Ramos (cell line): Measurements from ENCODE around the gene RFTN2.
"Not testable (repeated sequence)": the region's sequence is repeated elsewhere in the genome, so short reads cannot be mapped to it uniquely, and the experiment has no call there.

Source experiments
- in situ Hi-C: fragments of 300-500 bp; cut with MboI; formaldehyde crosslinking; loops from one replicate; pipeline ENCODE4 v1.14.3; 2022; ENCODE audit warnings: low sequenced_read_pairs; ENCODE audit not compliant: unreplicated experiment

The RFTN2 gene

GRCh38 chr2:197677056-197677455 is 1.7 kb upstream of the RFTN2 start:
- in situ Hi-C loops: no loop called here

- in situ Hi-C loops: no loop called here
Observed at GRCh38 chr2:197675711-197676188, 363 bp upstream of the RFTN2 start.

GRCh38 chr2:197674591-197674990 is 796 bp downstream of the RFTN2 start:
- in situ Hi-C loops: no loop called here

DNA sequence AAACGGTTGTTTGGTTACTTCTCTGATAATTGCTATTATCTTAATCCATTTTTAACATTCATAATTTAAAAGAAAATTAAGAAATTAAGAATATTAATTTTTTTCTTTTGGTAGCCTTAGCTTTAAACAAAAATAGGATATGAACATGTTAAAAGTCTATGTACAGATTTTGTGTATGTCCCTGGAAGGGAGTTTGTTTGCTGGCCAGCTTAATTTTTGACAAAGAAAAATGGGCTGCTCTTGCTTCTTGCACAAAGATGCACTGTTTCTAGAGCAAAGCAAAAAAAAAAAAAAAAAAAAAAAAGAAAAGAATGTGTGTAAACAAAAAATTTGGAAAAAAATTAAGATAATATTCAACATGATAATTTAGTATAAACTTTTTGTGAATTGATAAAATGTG is 1.3 kb downstream of the RFTN2 start:
- in situ Hi-C loops: no loop called here

- in situ Hi-C loops: no loop called here
Observed at GRCh38 chr2:197673606-197674005, 1.8 kb downstream of the RFTN2 start.

DNA sequence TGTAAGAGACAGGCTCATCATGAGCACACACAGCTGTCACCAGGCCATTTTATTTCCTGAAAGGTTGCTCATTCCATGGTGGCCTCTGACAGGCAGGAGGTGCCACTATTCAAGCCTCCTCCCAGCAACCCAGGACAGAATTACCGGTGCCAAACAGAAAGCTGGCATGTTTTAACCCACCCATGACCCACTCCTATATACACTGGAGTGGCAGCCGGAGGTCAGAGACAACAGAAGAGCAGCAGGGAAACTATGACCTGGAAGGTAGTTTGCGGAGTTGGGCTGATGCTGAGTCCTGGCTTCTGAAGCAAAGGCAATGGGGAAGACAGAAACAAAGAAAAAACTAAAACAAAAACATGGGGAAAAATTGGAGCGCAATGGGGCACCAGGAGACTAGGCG is 2.3 kb downstream of the RFTN2 start:
- in situ Hi-C loops: no loop called here

GRCh38 chr2:197672371-197672893 is 3.0 kb downstream of the RFTN2 start:
- in situ Hi-C loops: no loop called here

- in situ Hi-C loops: no loop called here
Observed at GRCh38 chr2:197669077-197669476, 6.3 kb downstream of the RFTN2 start.

GRCh38 chr2:197668296-197668695 is 7.1 kb downstream of the RFTN2 start:
- in situ Hi-C loops: no loop called here

GRCh38 chr2:197666277-197666676 is 9.1 kb downstream of the RFTN2 start:
- in situ Hi-C loops: no loop called here

GRCh38 chr2:197661626-197662025 is 13.8 kb downstream of the RFTN2 start:
- in situ Hi-C loops: no loop called here

- in situ Hi-C loops: no loop called here
Observed at GRCh38 chr2:197657562-197657961, 17.8 kb downstream of the RFTN2 start.

GRCh38 chr2:197647961-197648690 is 27.3 kb downstream of the RFTN2 start:
- in situ Hi-C loops: no loop called here

DNA sequence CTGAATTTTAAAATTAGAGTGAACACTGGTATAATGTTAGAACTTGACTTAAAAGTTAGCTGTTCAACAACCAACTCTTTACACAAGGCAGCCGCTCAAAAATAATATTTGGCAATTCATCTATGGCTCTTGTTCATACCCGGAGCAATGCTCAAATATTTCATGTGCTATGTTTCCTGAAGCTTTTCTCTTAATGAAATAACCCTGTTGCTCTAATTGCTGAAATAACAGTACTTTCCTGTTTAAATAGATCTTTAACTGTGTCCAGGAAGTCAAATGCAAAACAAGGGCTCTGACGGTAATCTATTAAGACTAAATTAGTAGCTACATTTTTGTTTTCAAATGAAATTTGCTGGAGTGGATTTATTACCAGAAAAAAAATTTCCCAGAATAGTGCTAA is 33.7 kb downstream of the RFTN2 start:
- in situ Hi-C loops: no loop called here

DNA sequence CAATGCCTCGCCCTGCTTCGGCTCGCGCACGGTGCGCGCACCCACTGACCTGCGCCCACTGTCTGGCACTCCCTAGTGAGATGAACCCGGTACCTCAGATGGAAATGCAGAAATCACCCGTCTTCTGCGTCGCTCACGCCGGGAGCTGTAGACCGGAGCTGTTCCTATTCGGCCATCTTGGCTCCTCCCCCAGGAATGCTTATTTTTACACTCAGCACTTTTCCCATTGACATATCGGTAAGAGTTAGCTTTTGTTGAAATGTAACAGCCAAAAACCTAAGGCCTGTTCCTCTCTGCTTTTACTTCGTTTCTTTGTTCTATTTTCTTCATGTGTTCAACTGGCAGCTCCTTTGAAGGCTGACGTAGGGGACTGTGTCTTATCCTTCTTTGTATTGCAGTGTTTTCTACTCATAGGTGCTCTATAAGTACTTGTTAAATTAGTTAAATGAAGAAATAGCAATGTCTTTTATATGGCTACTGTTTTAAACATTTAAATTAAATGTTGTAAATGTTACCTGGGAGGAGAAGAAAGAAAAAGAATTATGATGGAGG is 34.7 kb downstream of the RFTN2 start:
- in situ Hi-C loops: not testable (repeated sequence)

DNA sequence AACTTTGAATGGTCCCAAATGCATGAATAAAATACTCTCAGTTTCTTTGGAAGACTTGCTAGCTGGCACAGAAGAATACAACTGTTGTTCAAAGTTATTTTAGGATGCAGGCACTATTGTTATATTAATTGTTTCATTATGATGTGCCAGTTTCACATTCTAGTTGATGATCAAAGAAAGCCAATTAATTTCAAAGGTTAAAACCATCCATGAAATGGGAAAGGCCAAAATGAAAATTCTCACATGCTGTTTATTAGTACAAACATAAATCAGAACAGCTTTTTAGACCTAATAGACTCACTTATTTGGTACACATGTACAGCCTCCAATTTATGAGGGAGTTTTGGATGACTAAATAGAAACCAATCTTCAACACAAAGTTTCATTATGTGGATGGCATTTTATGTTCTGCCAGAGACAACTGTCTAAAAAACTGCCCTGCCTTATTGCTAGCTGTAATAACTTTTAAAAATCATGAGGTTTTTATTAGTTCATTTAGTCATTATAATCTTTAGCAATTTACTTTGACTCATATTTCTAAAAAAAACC is 42.2 kb downstream of the RFTN2 start:
- in situ Hi-C loops: no loop called here

DNA sequence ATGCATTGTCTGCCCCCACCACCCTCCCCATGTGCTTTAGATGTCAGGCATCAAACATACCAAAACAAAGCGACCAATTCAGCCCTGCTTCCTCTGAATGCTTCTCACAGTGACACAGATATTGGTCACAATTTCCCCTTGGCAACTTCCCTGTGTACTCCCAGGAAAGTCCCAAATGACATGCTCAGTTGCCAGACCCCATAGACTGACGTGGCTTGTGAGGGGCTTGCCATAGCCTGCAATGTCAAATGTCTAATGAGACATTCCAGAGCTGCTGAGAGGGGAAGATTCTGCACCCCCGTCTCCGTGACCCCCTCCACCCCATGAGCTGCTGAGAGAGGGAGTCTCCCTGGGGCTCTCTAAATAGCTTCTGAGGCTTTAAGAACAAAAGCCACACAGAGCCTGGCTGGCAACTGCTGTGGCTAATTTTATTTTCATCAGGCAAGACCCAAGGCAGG is 47.3 kb downstream of the RFTN2 start:
- in situ Hi-C loops: no loop called here

DNA sequence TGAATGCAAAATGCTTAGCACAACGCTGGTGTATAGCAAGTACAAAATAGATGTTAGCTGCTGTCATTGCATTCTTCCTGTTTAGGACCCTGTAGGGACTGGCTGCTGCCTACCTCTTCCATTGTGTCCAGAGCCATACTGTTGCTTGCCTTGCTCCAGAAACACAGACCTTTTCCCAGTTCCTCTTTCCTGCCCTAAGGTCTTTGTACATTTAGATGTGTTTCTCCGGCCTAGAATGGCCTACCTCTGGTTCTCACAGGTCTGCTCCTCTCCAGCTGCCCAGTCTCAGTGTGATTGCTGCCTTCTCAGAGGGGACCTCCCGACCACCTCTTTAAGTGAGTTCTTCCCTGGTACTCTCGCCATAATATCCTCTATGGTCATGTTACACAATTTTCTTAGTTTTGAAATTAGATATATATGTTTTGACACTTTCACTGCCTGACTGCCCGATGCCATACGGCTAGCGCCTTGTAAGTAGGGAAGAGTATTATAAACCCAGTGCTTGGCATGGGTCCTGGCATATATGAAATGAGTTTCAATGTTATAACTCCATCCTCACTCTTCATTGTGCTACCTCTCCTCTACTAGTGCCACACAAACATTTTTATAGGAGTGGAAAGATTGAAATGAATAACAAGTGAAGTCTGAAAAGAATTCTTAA is 48.3 kb downstream of the RFTN2 start:
- in situ Hi-C loops: no loop called here

DNA sequence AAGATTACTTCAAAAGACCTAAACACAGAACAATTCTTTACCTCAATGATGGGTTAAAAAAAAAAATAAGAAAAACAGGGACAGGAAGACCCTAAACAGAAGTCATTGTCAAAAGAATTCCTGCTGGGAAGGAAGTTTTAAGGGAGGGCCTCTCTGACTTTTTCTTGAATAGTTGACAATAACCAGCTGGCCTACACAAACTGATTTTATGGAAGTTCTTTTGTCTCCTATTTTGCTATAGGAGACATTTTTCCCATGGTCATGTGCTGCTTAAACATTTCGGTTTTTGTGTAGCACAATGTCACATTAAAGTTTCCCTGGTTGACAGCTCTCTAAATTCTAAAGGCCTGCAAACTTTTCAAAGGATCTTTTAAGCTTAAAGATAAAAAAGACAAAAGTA is 55.3 kb downstream of the RFTN2 start:
- in situ Hi-C loops: no loop called here

DNA sequence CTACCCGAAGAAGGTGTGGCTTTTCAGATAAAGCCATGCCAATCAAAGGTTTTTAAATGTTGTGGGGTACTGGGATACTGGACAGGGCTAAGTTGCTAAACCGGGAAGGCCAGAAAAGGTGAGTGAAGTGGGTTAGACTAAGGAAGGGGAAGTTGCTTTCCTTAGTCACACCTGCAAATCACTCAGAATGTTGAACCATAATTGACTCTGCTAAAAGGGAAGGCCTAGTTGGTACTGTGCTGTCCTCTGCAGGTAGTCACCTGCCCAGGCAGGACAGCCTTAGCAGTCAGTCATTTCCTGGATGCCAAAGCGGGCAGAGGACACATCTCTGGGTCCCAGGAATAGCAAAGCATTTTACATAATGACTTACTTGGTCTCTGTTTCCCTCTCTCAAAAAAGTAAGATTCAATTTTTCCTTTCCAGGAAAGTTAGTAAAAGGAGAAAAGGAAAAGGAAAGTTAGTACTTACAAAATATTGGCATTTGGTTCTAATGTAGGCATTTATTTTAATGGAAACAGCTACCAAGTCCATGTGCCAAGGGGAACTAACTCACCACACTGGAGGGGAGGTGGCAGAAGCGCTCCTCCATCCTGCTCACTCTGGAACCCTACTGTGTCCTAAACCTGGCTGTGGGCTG is 60.3 kb downstream of the RFTN2 start:
- in situ Hi-C loops: no loop called here
